ENCODE data around the gene PDE10A.

PDE10A gene

GRCh38 chr6:165671222-165671768 is 8.3 kb upstream of the PDE10A start:
- no peak overlapping the region for H3K4me3 ChIP-seq (ENCODE audit: low read depth, low read length)
- no peak for TF ChIP-seq CTCF (IDR thresholded peaks at IDR 0.05; ENCODE audit: low read depth, low read length, missing control alignments)
- no peak for DNase-seq (ENCODE audit: low read depth)

GRCh38 chr6:165668951-165669350 is 5.9 kb upstream of the PDE10A start:
- no peak for DNase-seq (ENCODE audit: low read depth)
- no peak overlapping the region for H3K4me3 ChIP-seq (ENCODE audit: low read depth, low read length)

GRCh38 chr6:165665384-165665672 is 2.3 kb upstream of the PDE10A start:
- DNase-seq (ENCODE audit: low read depth): no peak
- TF ChIP-seq CTCF (IDR thresholded peaks at IDR 0.05; ENCODE audit: low read depth, low read length, missing control alignments): no peak
- no peak overlapping the region for H3K4me3 ChIP-seq (ENCODE audit: low read depth, low read length)

More at GRCh38 chr6:165668951-165669350, 5.9 kb upstream of the PDE10A start:
- TF ChIP-seq CTCF (IDR thresholded peaks at IDR 0.05; ENCODE audit: low read depth, low read length, missing control alignments): no peak

GRCh38 chr6:165664559-165665383 is 1.7 kb upstream of the PDE10A start:
- no peak for DNase-seq (ENCODE audit: low read depth)
- TF ChIP-seq CTCF (IDR thresholded peaks at IDR 0.05; ENCODE audit: low read depth, low read length, missing control alignments): no peak
- no peak overlapping the region for H3K4me3 ChIP-seq (ENCODE audit: low read depth, low read length)

GRCh38 chr6:165663736-165664558 is 906 bp upstream of the PDE10A start:
- no peak for DNase-seq (ENCODE audit: low read depth)
- no peak overlapping the region for H3K4me3 ChIP-seq (ENCODE audit: low read depth, low read length)
- TF ChIP-seq CTCF (IDR thresholded peaks at IDR 0.05; ENCODE audit: low read depth, low read length, missing control alignments): no peak

- TF ChIP-seq CTCF (IDR thresholded peaks at IDR 0.05; ENCODE audit: low read depth, low read length, missing control alignments): no peak
- no peak overlapping the region for H3K4me3 ChIP-seq (ENCODE audit: low read depth, low read length)
- no peak for DNase-seq (ENCODE audit: low read depth)
Measured at GRCh38 chr6:165663377-165663735, 315 bp upstream of the PDE10A start.
